GM12878 (cell line): Measurements from ENCODE around the gene STEAP1B.

Source experiments
- HDAC2 ChIP-seq: fragments of 200-600 bp; sonication (generic); IDR thresholded peaks from 2 replicates; pipeline ENCODE4 v1.6.1; 2017
- POLR2A ChIP-seq: IDR thresholded peaks from 2 replicates; pipeline ENCODE4 v1.6.1; 2011; ENCODE audit warnings: low read depth, mild to moderate bottlenecking, low read length
- SP1 ChIP-seq: IDR thresholded peaks from one replicate; pipeline ENCODE4 v1.6.1; 2011; ENCODE audit warnings: low read depth, low read length
- TF ChIP-seq, protein P1 (sequence below), 3 experiments: IDR thresholded peaks in 2 of 3; conservative IDR thresholded peaks in 1 of 3; 2 replicates each; pipeline ENCODE4 v1.5.1; 2011; ENCODE audit warnings: low read depth in 3 of 3, low read length in 3 of 3, mild to moderate bottlenecking in 3 of 3, control low read depth in 2 of 3, moderate library complexity in 2 of 3, inconsistent platforms in 1 of 3, mixed read lengths in 1 of 3; ENCODE audit not compliant: control insufficient read depth in 2 of 3, insufficient read depth in 1 of 3; ENCODE audit errors: extremely low read depth in 1 of 3
- TF ChIP-seq, protein P2 (sequence below): IDR thresholded peaks from 2 replicates; pipeline ENCODE4 v1.6.1; 2011; ENCODE audit warnings: mild to moderate bottlenecking, low read depth, low read length, moderate library complexity; ENCODE audit not compliant: insufficient replicate concordance

DNA sequence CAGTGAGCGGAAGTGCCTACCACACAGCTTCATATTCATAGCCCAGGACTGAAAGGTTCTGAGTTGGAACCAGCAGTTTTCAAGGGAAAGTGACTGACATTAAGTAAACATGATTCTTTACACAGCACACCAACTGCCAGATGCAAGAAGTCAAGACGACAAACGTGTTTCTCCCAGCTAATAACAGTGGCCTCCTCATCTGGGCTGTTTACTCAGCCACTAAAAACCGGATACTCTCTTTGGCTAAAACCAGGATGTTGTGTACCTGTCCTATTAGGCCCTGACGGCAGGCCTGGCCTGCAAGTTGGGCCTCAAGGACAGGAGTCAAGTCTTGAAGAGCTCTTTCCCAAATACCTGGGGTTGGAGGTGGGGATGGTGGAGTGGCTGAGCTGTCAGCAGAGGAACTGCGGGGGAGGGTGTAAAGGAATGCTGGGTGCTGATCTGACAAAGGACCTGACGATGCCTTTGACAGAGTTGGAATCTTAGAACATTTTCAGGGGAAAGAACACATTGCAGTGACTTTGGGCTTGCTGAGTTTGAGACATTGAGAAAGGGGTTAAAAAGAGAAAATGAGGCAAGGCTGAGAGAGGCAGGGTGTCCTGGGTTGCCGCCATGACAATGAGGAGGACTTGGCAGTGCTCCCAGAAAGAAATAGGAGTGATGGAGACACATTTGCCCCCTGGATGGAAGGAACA, 57.7 kb downstream of the STEAP1B start:
- no peak for TF ChIP-seq HDAC2
- TF ChIP-seq, protein P1, sequence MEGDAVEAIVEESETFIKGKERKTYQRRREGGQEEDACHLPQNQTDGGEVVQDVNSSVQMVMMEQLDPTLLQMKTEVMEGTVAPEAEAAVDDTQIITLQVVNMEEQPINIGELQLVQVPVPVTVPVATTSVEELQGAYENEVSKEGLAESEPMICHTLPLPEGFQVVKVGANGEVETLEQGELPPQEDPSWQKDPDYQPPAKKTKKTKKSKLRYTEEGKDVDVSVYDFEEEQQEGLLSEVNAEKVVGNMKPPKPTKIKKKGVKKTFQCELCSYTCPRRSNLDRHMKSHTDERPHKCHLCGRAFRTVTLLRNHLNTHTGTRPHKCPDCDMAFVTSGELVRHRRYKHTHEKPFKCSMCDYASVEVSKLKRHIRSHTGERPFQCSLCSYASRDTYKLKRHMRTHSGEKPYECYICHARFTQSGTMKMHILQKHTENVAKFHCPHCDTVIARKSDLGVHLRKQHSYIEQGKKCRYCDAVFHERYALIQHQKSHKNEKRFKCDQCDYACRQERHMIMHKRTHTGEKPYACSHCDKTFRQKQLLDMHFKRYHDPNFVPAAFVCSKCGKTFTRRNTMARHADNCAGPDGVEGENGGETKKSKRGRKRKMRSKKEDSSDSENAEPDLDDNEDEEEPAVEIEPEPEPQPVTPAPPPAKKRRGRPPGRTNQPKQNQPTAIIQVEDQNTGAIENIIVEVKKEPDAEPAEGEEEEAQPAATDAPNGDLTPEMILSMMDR (IDR thresholded peaks at IDR 0.05 in 2 of 3, conservative IDR thresholded peaks at IDR 0.05 in 1 of 3; ENCODE audit: control insufficient read depth in 2 of 3, extremely low read depth in 1 of 3, insufficient read depth in 1 of 3, low read depth in 3 of 3, low read length in 3 of 3), result no peak
- TF ChIP-seq POLR2A, result no peak
- TF ChIP-seq, protein P2, sequence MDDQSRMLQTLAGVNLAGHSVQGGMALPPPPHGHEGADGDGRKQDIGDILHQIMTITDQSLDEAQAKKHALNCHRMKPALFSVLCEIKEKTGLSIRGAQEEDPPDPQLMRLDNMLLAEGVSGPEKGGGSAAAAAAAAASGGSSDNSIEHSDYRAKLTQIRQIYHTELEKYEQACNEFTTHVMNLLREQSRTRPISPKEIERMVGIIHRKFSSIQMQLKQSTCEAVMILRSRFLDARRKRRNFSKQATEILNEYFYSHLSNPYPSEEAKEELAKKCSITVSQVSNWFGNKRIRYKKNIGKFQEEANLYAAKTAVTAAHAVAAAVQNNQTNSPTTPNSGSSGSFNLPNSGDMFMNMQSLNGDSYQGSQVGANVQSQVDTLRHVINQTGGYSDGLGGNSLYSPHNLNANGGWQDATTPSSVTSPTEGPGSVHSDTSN, result no peak
- TF ChIP-seq SP1, result no peak
